ENCODE data around the gene DOK6.

Gene DOK6

DNA sequence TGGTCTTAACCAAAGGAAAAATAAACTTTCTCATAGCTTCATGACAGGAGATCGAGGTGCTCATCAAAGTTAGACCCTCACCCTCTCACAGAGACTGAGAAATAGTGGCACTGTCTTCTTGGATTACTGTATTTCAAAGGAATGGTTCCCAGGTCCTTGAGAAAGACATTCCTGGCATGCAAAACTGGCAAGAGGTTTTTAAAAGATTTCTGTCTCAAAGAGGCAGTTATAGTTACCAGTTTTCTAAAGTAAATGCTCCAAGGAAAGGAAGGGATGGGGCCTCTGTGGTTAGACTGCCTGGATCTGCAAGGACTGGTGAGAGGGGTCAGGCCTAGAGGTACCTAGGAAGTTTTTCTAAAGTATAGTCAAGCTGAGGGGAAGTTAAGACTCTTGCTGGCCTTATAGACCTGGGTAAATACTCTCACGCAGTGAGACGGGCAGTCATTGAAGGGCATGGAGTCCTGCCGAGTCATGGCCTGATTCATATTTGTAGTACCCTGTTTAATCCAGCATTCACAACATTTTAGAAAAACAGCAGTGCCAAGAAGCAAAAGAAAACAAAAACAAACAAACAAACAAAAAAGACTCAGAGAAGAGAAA, 226.1 kb downstream of the DOK6 start:
- TF ChIP-seq, protein P1, sequence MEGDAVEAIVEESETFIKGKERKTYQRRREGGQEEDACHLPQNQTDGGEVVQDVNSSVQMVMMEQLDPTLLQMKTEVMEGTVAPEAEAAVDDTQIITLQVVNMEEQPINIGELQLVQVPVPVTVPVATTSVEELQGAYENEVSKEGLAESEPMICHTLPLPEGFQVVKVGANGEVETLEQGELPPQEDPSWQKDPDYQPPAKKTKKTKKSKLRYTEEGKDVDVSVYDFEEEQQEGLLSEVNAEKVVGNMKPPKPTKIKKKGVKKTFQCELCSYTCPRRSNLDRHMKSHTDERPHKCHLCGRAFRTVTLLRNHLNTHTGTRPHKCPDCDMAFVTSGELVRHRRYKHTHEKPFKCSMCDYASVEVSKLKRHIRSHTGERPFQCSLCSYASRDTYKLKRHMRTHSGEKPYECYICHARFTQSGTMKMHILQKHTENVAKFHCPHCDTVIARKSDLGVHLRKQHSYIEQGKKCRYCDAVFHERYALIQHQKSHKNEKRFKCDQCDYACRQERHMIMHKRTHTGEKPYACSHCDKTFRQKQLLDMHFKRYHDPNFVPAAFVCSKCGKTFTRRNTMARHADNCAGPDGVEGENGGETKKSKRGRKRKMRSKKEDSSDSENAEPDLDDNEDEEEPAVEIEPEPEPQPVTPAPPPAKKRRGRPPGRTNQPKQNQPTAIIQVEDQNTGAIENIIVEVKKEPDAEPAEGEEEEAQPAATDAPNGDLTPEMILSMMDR (IDR thresholded peaks at IDR 0.05; ENCODE audit: borderline replicate concordance, control extremely low read depth, extremely low read depth, insufficient read depth, missing control alignments): no peak
- in situ Hi-C loops (cut with MboI; ENCODE audit: low sequenced_read_pairs, unreplicated experiment): loop anchor here (25.0 kb wide), 1 partner anchor 461 kb away; no protein-coding TSS in a partner anchor
- DNase-seq (ENCODE audit: low spot score): no peak

GRCh38 chr18:69628774-69629359, 228.2 kb downstream of the DOK6 start:
- in situ Hi-C loops (cut with MboI; ENCODE audit: low sequenced_read_pairs, unreplicated experiment): loop anchor here (25.0 kb wide), 1 partner anchor 458 kb away; no protein-coding TSS in a partner anchor
- DNase-seq (ENCODE audit: low spot score): no peak
- TF ChIP-seq, protein P1 (IDR thresholded peaks at IDR 0.05; ENCODE audit: borderline replicate concordance, control extremely low read depth, extremely low read depth, insufficient read depth, missing control alignments): no peak

DNA sequence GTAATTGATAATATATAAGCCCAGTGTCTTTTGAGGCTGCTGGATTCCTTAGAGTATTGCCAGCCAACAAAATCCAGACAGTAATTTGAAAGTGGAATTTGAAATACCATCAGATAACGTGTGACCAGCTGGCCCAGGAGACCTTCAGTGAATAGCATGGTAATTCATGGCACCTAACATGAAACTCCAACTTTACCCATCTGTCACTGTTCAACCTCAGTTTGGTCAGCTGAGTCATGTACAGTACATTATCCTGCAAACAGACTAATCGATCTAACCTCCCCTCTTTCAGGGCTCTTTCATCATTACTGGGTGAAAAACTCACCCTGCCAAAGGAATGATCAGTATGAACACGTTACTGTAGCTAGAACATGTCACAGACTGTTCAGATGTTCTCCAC, 230.6 kb downstream of the DOK6 start:
- in situ Hi-C loops (cut with MboI; ENCODE audit: low sequenced_read_pairs, unreplicated experiment): loop anchor here (25.0 kb wide), 1 partner anchor 456 kb away; no protein-coding TSS in a partner anchor
- no peak for DNase-seq (ENCODE audit: low spot score)
- TF ChIP-seq, protein P1 (IDR thresholded peaks at IDR 0.05; ENCODE audit: borderline replicate concordance, control extremely low read depth, extremely low read depth, insufficient read depth, missing control alignments): no peak

DNA sequence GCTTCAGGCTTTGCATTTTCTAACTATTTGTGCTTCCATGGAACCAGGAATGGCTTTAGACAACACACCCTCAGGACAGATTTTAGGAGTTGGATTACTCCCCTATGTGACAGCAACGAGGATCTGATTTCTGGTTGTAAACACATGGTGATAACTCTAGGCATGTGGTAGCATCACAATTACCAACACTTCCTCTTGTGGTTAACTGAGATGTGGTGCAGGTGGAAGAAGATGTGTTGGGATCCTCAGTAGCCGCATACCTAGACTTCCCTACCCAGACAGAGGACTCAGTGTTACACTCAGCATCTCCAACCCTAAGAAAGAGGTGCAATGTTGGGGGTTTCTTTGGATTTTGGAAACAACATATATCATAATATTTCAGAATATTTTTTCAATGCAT, 234.8 kb downstream of the DOK6 start:
- DNase-seq (ENCODE audit: low spot score): no peak
- in situ Hi-C loops (cut with MboI; ENCODE audit: low sequenced_read_pairs, unreplicated experiment): loop anchor here (25.0 kb wide), 1 partner anchor 452 kb away; no protein-coding TSS in a partner anchor
- TF ChIP-seq, protein P1 (IDR thresholded peaks at IDR 0.05; ENCODE audit: borderline replicate concordance, control extremely low read depth, extremely low read depth, insufficient read depth, missing control alignments): no peak

GRCh38 chr18:69636529-69637301, 236.0 kb downstream of the DOK6 start:
- TF ChIP-seq, protein P1 (IDR thresholded peaks at IDR 0.05; ENCODE audit: borderline replicate concordance, control extremely low read depth, extremely low read depth, insufficient read depth, missing control alignments): peak; percentile 19
- peak; percentile 8 for DNase-seq (ENCODE audit: low spot score)
- in situ Hi-C loops (cut with MboI; ENCODE audit: low sequenced_read_pairs, unreplicated experiment): loop anchor here (25.0 kb wide), 1 partner anchor 451 kb away; no protein-coding TSS in a partner anchor

GRCh38 chr18:69638056-69638455, 237.4 kb downstream of the DOK6 start:
- TF ChIP-seq, protein P1 (IDR thresholded peaks at IDR 0.05; ENCODE audit: borderline replicate concordance, control extremely low read depth, extremely low read depth, insufficient read depth, missing control alignments): no peak
- in situ Hi-C loops (cut with MboI; ENCODE audit: low sequenced_read_pairs, unreplicated experiment): loop anchor here (25.0 kb wide), 1 partner anchor 449 kb away; no protein-coding TSS in a partner anchor
- no peak for DNase-seq (ENCODE audit: low spot score)

All from GM13976 (cell line).